Medulla oblongata (tissue), 1 donor: ENCODE measurements around the gene NPHP1.
"Not testable (repeated sequence)": the region's sequence is repeated elsewhere in the genome, so short reads cannot be mapped to it uniquely, and the experiment has no call there.

Source experiments
- DNase-seq: peaks from one replicate; pipeline ENCODE4 v3.0.0-alpha.2; 2015; ENCODE audit errors: extremely low spot score

NPHP1 gene

DNA sequence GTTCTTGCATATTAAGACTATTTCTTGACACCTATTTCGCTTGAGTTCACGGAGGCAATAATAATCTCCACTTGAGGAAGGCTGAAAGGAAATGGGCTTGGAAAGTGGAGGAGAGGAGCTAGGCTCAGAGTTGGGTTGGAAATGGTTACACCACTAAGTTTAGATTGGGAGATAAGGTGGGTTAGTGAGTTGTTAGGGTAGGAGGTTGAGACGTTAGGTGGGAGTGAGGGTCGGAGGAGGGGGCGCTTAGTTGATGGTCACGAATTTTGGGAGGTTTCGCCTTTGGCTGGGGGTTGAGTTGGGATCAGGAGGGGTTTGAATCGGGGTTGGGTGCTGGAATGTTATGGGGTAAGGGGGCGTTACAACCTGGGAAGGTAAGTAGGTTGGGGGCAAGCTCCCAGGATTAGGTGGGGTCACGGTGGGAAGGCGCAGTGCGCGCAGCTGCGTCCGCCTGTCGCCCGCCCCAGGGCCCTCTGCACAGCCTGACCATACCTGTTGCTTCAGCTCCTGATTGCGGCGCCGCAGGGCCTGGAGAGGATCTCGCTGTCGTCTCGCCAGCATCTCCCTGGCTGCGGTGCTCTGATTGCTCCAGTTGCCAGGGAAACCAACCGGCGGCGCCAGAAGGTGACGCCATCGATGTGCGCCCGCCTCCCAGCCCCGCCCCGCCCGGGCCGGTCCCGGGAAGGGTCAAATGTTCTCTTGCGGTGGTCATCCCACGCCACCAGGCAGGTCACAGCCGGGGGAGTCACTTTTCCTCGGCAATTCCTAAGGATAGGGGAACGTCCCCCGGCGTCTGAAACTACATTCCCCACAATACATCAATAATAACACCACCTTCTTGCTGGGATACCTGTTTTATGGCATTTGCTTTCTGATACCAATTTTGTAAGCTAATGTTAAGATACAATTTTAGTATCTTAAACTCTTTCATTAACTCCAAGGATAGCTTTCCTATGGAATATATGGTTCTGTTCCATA is at the start of gene NPHP1:
Gene NPHP1 (minus strand): TSS at position 606 of the 978 bp plus-strand sequence. CDS start 45 bp downstream, at position 561.
- peak; percentile 81 for DNase-seq

DNA sequence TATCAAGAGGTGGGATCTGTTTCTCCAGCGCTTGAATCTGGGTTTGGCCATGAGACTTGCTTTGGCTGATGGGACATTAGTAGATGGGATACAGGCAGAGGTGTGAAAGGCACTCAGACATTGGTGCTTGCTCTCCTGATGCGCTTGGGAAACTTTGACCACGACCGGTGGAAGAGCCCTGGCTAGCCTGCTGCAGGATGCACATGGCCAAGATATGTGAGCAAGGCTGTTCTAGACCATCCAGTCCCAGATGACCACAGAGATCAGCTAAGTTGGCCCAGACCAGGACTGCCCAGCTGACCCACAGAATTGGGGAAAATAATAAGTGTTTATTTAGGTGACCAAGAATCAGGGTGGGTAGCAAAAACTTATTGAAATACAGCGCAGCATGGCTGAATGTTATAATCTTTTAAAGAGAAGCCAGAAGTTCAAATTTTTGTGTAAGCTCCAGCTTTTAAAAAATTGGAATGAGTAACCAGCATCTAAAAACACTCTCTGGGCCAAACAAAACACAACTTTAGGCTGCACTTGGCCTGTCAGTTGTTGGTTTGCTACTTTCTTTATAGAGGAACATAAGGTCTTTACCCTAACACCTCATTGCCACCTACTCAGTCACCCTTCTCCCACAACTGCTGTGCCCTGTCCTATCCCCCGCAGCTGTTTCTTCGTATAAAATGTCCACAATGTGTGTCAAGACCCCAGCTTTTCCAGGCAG is 43.4 kb upstream of the NPHP1 start:
- DNase-seq, result not testable (repeated sequence)

DNA sequence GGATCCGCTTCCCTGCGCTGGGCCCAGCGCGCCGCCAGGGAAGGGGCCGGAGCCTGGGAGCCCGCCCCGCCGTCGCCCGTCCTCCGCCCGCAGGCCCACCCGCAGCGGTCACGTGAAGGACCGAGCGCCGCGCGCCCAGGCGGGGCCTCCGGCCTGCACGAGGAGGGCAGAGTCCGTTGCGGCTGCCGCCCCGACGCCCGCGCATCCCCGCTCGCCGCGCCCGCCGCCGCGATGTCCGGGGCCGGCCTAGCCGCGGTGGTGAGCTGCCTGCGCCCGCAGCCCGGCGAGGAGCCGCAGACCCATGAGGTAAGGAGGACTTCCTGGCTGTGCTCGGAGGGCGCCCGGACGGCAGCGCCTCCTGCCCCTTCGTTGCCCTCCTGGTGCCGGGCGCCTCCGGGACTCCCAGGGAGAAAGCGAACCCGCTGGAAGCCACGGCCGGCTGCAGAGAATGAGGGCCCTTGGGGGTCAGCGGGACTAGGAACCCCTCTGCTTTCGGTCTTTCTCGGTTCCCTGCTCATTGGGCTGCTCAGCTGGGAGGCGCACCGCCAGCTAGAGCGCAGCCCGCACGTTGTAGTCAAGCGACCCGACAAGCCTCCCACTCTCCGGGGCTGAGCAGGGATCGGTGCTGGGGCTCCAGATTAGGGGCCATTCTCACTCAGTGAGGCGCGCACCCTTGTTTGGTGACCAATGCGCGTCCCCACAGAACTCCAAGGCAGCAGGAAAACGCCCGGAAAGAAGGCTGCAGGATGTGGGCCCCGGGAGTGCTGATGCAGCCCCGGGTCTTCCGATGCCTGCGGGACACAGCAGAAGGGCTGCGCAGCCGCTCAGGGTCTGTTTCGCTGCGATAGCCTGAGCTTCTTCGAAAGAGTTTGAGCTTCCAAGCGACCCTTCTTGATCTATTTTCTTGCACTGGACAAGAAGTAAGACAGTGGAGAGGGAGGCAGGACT is 40.9 kb upstream of the NPHP1 start:
- DNase-seq, result not testable (repeated sequence)

DNA sequence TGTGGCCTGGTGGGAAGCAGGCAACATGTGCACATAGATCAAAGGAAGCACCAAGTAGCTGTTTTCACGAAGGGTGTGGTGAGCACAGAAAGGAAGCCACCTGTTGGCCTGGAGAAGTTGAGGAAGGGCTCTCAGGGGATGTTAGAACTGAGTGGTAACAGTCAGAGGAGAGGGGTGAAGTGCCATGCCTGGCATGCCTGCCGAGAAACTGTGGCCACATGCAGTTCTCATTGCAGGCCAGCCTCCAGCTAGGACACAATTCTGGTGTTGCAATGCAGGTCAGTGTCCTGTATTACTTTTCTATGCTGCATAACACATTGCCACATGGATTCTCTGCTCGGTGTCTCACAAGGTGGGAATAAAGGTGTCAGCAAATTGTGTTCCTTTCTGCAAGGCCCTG is 38.5 kb upstream of the NPHP1 start:
- not testable (repeated sequence) for DNase-seq

DNA sequence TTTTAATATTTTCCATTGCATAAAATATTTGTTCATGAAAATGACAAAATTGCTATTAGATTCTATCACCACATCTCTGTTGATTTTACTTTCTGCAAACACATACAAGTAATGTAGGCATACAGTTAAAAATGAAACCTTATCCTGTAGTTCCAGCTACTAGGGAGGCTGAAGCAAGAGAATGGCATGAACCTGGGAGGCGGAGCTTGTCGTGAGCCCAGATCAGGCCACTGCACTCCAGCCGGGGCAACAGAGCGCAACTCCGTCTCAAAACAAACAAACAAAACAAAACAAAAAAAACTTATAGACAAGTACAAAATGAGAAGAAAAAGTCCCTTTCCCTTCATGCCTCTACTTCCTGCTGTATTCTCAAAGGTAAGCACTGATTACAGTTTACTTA is 29.7 kb upstream of the NPHP1 start:
- not testable (repeated sequence) for DNase-seq

DNA sequence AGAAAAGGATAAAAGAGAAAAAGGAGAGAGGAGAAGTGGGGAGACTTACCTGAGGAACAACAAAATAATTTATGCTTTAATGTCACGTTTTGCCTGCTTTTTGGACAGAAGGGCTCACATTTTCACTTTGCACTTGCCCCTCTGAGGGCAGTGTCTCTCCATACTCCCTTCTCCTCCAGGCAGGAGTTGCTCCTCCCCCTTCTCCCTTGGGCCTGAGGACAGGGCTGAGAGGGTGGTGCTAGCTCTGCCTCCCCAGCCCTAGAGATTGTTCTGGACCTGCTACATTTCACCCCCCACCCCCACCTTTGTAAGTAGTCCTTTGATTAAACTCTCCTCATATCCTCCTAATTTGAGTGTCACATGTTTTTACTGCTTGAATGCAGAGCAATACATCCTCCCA is 25.1 kb upstream of the NPHP1 start:
- not testable (repeated sequence) for DNase-seq

DNA sequence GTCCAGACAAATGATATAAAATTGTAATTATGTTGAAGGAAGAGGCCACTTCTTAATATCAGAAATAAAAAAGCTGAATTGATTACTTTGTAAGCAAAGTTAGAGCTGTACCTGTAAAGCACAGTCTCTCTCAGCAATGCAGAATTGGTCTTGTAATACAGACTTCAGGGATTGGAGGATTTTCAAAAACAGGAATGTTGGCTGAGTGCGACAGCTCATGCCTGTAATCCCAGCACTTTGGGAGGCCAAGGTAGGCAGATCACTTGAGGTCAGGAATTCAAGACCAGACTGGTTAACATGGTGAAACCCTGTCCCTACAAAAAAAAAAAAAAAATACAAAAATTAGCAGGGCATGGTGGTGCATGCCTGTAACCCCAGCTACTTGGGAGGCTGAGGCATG is 17.8 kb upstream of the NPHP1 start:
- DNase-seq, result not testable (repeated sequence)

DNA sequence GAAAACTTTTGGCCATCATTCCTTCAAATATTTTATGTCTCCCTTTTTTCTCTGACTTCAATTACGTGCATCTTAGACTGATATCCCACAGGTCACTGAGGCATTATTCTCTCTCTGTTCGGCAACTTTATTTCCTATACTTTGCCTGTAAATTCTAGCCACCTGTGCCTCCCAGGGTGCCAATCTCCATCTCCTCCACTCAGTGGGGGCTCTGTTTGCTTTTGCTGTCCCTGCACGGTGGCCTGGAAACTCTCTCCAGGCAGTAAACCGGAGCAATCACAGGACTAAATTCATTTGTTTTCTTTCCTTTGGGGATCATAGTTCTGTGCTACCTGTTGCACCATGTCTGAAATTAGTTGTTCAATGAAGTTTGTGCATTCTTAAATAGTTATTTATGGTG is 17.1 kb upstream of the NPHP1 start:
- no peak for DNase-seq

DNA sequence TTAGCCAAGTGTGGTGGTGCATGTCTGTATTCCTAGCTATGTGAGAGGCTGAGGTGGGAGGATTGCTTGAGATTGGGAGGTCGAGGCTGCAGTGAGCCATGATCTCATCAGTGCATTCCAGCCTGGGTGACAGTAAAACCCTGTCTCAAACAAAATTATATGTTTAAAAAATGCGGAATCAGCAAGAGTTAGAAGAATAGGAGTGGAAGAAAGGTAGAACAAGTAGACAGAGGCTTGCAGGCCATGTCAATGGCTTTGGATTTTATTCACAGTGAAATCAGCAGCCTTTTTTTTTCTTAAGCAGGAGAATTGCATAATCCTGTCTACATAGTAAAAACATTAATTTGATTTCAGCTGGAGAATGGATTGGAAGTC is 15.4 kb upstream of the NPHP1 start:
- no peak for DNase-seq

DNA sequence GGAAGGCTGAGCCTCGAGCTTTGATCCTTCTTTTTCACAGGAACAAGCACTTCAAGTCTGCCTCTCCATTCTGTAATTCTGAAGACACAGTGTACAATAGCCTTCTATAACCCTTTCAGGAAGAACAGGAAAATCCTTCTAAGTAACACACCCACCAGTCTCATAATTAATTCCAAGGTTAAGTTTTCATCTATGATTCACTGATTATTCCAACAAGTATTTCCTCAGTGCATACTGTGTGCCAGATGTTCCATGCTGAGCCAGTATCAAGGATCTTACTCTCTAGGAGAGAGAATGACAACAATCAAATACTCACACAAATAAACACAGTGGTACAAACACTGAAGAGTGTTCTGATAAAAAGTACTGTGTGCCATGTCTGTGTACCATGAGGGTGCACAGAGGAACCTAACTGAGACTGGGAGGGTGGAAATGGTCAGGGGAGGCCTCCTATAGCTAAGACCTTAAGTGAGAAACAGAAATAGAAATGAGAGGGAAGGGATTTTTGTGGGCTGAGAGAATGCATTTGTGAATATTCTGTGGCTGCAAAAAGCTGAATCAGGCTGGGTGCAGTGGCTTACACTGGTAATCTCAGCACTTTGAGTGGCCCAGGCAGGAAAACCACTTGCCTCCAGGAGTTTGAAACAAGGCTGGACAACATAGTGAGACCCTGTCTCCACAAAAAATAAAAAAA is 14.8 kb upstream of the NPHP1 start:
- no peak for DNase-seq

DNA sequence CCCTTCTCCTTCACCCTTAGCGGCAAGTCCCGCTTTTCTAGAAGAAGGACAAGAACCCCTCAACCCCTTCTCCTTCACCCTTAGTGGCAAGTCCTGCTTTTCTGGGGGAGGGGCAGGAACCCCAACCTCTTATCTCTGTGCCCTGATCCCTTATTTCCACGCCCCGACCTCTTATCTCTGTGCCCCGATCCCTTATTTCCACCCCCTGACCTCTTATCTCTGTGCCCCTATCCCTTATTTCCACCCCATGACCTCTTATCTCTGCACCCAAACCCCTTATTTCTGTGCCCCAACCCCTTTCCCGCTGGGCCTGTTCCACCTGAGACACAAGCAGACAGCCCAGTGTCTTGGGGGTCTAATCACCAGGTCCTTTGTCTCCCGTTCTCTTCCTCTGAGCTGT is 14.1 kb upstream of the NPHP1 start:
- DNase-seq, result not testable (repeated sequence)

DNA sequence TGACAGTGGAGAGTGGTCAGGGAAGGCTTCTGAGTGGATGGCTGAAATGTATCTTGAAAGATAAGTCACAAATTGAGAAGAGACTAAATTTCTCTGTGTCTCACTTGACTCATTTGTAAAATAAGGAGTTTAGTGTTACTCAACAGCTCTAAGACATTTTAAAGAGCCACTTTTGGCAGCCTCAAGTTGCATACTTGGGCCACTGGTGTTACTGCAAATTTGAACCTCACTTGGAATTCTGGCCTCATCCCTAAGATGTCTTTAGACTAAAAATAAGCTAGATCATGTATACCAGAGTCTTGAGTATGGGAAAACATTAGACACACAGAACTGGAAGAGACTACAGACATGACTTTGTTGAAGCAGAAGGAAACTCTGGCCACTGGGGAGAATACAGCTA is 12.0 kb upstream of the NPHP1 start:
- DNase-seq, result no peak

DNA sequence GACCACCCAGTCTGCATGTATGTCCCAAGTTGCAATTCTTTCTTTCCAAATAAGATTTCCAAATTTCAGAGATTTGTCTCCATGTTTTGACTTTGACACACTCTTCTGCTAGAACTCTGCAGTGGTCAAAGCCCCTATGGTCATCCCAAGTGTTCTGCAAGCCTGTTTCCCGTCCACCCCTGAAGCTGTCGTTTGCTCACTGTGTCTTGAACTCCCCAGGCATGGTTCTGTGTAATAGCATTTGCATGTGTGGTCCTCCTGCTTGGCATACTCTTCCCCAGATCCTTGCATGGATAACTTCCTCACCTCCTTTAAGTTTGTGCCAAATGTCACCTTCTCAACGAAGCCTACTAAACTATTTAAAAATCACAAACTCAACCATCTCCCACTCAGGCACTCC is 11.4 kb upstream of the NPHP1 start:
- no peak for DNase-seq

DNA sequence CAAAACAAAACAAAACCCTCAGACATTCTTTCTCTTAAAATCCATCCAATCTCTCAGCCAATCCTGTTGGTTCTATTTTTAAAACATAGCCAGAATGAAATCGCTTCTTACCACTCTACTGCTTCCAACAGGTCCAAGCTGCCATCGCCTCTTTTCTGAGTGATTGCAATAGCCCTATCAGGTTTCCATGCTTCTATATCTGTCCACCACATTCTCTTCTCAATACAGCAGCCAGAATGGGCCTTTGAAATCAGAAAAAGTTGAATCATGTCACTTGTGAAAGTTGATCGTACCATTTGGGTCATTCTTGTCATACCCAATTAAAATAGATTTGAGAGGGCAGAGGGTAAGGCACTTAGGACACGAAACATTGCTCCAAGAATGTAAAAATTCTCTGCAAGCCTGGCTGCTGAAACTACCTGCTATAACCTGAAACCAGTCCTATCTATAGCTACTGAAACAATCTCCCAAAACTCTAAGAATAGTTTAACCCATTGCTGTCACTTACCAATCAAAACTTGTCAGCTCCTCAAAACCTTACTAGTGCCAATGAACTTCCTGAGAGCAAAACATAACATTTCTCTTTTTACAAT is 10.8 kb upstream of the NPHP1 start:
- DNase-seq, result no peak

DNA sequence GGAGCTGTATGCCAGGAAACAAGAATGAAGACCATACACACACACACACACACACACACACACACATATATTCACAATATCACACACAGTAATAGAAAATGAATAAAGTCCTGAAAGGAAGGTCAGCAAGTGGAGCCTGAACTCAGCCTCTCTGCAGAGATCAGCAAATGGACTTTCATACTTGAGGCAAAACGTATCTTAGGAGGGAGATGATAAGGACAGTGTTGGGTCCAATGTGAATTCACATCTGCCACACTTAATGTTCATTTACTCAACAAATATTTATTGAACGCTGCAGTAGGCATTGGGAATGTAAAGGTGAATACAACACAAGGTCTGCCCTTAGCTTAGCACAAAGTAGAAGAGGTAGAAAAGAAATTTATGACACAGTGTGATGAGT is 10.3 kb upstream of the NPHP1 start:
- no peak for DNase-seq

DNA sequence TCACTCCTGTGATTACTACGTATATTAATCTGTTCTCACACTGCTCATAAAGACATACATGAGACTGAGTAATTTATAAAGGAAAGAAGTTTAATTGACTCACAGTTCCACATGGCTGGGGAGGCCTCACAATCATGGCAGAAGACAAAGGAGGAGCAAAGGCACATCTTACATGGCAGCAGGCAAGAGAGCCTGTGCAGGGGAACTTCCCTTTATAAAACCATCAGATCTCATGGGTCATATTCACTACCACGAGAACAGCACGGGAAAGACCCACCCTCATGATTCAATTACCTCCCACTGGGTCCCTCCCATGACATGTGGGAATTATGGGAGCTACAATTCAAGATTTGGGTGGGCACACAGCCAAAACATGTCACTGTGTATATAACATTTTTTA is 8.7 kb upstream of the NPHP1 start:
- DNase-seq, result not testable (repeated sequence)

DNA sequence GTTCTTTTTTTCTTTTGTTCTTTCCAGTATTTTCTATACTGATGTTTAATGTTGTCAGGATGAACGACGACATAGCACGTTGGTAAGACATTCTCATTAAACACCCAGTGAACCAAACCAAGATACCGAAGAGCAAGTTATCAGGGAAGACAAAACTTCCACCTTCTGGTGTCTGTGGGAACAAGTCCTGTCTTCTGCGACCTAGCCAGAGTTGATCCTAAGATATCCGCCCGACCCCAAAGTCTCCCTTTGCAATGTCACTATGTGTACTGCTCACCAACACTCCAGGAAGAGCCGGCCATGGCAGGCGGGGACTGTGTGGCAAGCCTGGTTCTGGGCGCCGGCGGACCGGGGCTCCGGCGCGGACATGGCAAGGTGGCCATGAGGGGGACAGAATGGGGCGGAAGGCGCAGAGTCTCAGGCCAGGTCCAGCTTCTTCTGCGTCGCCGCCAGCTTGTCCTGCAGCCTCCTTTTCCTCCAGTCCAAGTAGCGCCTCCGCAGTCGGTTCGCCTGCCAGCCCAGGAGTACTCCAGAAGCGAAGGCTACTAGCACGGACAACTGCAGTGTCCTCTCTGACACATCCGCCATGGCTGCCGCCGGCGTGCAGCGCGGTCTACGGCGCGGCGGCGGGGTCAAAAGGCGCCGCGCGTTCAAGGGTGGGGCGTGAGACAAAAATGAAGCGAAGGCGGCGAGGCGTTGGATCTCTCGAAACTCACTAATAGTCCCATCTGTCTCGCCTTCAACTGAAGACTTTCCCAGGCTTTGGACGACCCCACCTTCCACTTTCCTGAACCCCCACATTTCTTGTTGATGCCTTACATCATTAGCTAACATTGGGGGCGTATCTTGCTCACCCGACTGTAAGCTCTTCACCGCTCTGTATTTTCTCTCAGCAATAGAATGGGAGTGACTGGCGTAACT is 7.4 kb upstream of the NPHP1 start, which contains the start of gene MTLN:
Gene MTLN (minus strand): TSS at position 610 of the 921 bp plus-strand sequence. CDS start 22 bp downstream, at position 588.
- peak; percentile 82 for DNase-seq

DNA sequence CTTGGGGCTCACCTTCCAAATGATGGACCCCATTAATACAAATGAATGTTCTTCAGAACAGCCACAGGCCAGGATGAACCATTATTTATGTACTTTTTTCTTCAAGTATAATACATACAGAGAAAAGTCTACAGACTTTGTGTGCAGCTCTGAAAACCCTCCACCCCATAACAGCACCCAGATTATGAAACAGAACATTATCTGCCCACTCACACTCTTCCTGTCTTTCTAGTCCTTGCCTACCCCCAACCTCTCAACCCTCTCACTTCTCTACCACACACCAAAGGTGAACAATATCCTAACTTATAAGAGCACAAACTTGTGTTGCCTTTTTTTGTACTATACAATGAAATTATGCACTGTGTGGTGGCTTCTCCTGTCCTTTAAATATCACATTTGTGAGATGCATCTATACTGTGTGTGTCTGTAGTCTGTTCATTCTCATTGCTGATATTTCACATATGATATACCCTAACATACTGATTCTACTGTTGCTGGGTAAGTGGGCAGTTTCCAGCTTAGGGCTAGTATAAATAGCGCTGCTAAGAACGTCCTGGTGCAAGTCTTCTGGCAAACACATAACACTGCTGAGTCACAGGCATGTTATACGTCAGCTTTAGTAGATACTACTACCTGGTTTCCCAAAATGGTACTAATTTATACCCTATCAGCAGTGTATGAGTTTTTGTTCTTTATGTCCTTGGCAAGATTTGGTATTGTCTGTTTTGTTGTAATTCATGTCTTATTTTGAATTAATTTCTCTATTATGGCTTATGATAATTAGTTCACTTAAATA is 1.0 kb upstream of the NPHP1 start:
- no peak for DNase-seq

DNA sequence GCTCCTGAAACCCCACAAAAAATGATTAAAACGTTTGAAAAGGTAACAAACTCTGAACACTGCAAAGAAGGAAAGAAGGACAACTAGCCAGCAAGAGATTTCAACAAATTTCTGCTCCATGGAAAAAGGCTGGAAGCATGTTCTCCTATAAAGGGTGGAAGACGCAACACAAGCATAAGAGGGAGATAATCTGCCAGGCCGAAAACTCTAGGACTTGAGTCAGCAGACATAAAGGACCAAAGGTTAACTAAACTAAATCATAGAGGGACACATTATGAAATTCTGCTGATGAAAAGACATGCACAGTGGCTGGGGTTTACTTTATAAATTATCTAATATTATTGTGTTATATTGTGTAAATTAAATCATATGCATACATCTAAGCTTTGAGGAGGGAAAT is 6.8 kb downstream of the NPHP1 start:
- no peak for DNase-seq
